Measurements from ENCODE around the gene GABRR1.

GRCh38 chr6:89215391-89215790 is 1.8 kb downstream of the GABRR1 start:
- no peak for TF ChIP-seq CTCF (IDR thresholded peaks at IDR 0.05 in 2 of 3, conservative IDR thresholded peaks at IDR 0.05 in 1 of 3; ENCODE audit: borderline replicate concordance in 1 of 3, insufficient read depth in 1 of 3, low read depth in 2 of 3, low read length in 2 of 3)
- TF ChIP-seq SP1 (IDR thresholded peaks at IDR 0.05; ENCODE audit: low read depth) = no peak
- no peak for TF ChIP-seq EZH2 (IDR thresholded peaks at IDR 0.05)
- TF ChIP-seq POLR2A (IDR thresholded peaks at IDR 0.05; ENCODE audit: borderline replicate concordance, extremely low read depth, insufficient read depth, insufficient read length) = no peak
- no peak for TF ChIP-seq TCF7L2 (IDR thresholded peaks at IDR 0.05; ENCODE audit: borderline replicate concordance, extremely low read depth, insufficient read depth, insufficient read length)
- TF ChIP-seq JUND (IDR thresholded peaks at IDR 0.05) = no peak

Measured in HCT116 (cell line).